Measurements from ENCODE around the gene L3MBTL4.
"Not testable (repeated sequence)": the region's sequence is repeated elsewhere in the genome, so short reads cannot be mapped to it uniquely, and the experiment has no call there.

L3MBTL4 gene

GRCh38 chr18:6406910-6407470 is 7.7 kb downstream of the L3MBTL4 start:
- in situ Hi-C loops (cut with MboI; ENCODE audit: low sequenced_read_pairs) = no loop called here

GRCh38 chr18:6406075-6406909 is 8.4 kb downstream of the L3MBTL4 start:
- in situ Hi-C loops (cut with MboI; ENCODE audit: low sequenced_read_pairs) = no loop called here

GRCh38 chr18:6405237-6406074 is 9.3 kb downstream of the L3MBTL4 start:
- in situ Hi-C loops (cut with MboI; ENCODE audit: low sequenced_read_pairs) = no loop called here

- in situ Hi-C loops (cut with MboI; ENCODE audit: low sequenced_read_pairs) = no loop called here
Observed at GRCh38 chr18:6404834-6405233, 9.9 kb downstream of the L3MBTL4 start.

- in situ Hi-C loops (cut with MboI; ENCODE audit: low sequenced_read_pairs) = no loop called here
Observed at GRCh38 chr18:6401687-6402086, 13.0 kb downstream of the L3MBTL4 start.

- in situ Hi-C loops (cut with MboI; ENCODE audit: low sequenced_read_pairs) = no loop called here
Observed at GRCh38 chr18:6399776-6400175, 14.9 kb downstream of the L3MBTL4 start.

- in situ Hi-C loops (cut with MboI; ENCODE audit: low sequenced_read_pairs) = no loop called here
Observed at GRCh38 chr18:6397931-6398566, 16.7 kb downstream of the L3MBTL4 start.

GRCh38 chr18:6396847-6397246 is 17.9 kb downstream of the L3MBTL4 start:
- in situ Hi-C loops (cut with MboI; ENCODE audit: low sequenced_read_pairs) = no loop called here

GRCh38 chr18:6396276-6396675 is 18.4 kb downstream of the L3MBTL4 start:
- in situ Hi-C loops (cut with MboI; ENCODE audit: low sequenced_read_pairs) = no loop called here

- in situ Hi-C loops (cut with MboI; ENCODE audit: low sequenced_read_pairs) = no loop called here
Observed at GRCh38 chr18:6389005-6389404, 25.7 kb downstream of the L3MBTL4 start.

GRCh38 chr18:6382963-6383362 is 31.7 kb downstream of the L3MBTL4 start:
- in situ Hi-C loops (cut with MboI; ENCODE audit: low sequenced_read_pairs) = no loop called here

- in situ Hi-C loops (cut with MboI; ENCODE audit: low sequenced_read_pairs) = not testable (repeated sequence)
Observed at GRCh38 chr18:6377473-6377872, 37.2 kb downstream of the L3MBTL4 start.

- in situ Hi-C loops (cut with MboI; ENCODE audit: low sequenced_read_pairs) = no loop called here
Observed at GRCh38 chr18:6376433-6377229, 38.1 kb downstream of the L3MBTL4 start.

- in situ Hi-C loops (cut with MboI; ENCODE audit: low sequenced_read_pairs) = no loop called here
Observed at GRCh38 chr18:6374935-6375529, 39.7 kb downstream of the L3MBTL4 start.

GRCh38 chr18:6374340-6374739 is 40.4 kb downstream of the L3MBTL4 start:
- in situ Hi-C loops (cut with MboI; ENCODE audit: low sequenced_read_pairs) = no loop called here

- in situ Hi-C loops (cut with MboI; ENCODE audit: low sequenced_read_pairs) = no loop called here
Observed at GRCh38 chr18:6373187-6373586, 41.5 kb downstream of the L3MBTL4 start.

GRCh38 chr18:6370886-6371635 is 43.6 kb downstream of the L3MBTL4 start:
- in situ Hi-C loops (cut with MboI; ENCODE audit: low sequenced_read_pairs) = no loop called here

- in situ Hi-C loops (cut with MboI; ENCODE audit: low sequenced_read_pairs) = no loop called here
Observed at GRCh38 chr18:6370410-6370809, 44.3 kb downstream of the L3MBTL4 start.

- in situ Hi-C loops (cut with MboI; ENCODE audit: low sequenced_read_pairs) = no loop called here
Observed at GRCh38 chr18:6368017-6368416, 46.7 kb downstream of the L3MBTL4 start.
